HG02885 (cell line): ENCODE results near the gene CRLF2.
"Not testable (repeated sequence)": the region's sequence is repeated elsewhere in the genome, so short reads cannot be mapped to it uniquely, and the experiment has no call there.

Experiments used
- ATAC-seq: cut with Tn5 transposase; IDR thresholded peaks from one replicate; pipeline ENCODE4 v1.9.1; 2021; ENCODE audit warnings: mild to moderate bottlenecking; ENCODE audit not compliant: unreplicated experiment, poor library complexity

CRLF2 gene, protein sequence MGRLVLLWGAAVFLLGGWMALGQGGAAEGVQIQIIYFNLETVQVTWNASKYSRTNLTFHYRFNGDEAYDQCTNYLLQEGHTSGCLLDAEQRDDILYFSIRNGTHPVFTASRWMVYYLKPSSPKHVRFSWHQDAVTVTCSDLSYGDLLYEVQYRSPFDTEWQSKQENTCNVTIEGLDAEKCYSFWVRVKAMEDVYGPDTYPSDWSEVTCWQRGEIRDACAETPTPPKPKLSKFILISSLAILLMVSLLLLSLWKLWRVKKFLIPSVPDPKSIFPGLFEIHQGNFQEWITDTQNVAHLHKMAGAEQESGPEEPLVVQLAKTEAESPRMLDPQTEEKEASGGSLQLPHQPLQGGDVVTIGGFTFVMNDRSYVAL

DNA sequence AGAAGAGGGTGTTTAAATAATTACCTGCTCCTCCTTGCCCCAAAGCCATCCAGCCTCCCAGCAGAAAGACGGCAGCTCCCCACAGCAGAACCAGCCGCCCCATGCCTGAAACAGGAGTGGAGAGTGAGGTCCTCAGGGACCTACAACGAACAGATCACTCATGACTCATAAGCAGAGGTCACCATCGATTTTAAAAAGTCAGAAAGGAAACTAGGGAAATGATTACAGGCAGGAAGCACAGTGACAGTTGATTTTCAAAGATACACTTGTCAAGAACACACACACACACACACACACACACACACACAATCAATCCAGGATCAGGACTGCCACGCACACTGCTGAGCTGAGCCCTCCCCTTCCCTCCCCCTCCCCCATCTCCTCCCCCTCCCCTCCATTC lies at the start of gene CRLF2:
CRLF2 (minus strand) TSS at position 118 of the 400 bp plus-strand sequence; CDS start at position 103, 15 bp downstream.
- peak; percentile 45 for ATAC-seq

DNA sequence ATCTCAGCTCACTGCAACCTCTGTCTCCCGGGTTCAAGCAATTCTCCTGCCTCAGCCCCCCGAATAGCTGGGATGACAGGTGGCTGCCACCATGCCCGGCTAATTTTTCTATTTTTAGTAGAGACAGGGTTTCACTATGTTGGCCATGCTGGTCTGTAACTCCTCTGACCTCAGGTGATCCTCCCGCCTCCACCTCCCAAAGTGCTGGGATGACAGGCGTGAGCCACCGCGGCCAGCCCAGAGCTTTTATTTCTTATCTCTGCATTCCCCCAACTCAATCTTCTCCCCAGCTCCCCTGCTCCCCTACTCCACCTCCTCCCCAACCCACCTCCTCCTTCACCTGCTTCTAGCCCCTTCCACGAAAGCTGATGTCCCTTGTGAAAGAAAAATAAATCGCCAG lies 49.3 kb upstream of the CRLF2 start:
- ATAC-seq = not testable (repeated sequence)

DNA sequence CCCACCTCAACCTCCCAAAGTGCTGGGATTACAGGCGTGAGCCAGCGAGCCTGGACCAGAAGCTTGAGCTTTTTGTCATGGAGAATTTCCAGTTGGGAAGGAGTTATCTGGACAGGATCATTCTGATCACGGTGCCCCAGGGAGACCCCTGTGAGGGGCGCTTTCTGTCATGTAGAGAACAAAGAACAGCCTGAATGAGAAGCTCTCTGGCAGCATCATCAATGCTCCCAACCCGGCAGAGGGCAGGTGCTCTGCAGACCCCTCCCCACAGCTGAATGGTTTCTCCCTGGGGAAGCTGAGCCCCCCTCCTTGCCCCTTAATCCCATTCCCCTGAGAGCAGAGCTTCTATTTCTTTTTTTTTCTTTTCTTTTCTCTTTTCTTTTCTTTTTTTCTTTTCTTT lies 48.8 kb upstream of the CRLF2 start:
- ATAC-seq = no peak

DNA sequence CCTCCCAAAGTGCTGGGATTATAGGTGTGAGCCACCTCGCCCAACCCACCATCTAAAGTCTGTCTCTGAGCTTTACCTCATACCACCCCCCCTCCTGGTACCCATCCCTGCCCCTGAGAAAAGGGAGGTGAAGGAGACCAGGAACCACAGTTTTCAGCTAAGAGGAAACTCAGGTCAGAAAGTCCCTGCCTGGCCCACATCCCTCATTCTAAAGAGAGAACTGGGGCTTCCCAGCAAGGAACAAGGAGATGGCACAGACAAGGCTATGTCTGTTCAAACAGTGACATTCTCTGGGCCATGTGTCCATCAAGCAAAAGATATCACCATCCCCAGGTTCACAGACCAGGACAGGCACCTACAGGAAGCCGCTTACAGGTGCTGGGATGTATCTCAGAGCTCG lies 40.4 kb upstream of the CRLF2 start:
- no peak for ATAC-seq

DNA sequence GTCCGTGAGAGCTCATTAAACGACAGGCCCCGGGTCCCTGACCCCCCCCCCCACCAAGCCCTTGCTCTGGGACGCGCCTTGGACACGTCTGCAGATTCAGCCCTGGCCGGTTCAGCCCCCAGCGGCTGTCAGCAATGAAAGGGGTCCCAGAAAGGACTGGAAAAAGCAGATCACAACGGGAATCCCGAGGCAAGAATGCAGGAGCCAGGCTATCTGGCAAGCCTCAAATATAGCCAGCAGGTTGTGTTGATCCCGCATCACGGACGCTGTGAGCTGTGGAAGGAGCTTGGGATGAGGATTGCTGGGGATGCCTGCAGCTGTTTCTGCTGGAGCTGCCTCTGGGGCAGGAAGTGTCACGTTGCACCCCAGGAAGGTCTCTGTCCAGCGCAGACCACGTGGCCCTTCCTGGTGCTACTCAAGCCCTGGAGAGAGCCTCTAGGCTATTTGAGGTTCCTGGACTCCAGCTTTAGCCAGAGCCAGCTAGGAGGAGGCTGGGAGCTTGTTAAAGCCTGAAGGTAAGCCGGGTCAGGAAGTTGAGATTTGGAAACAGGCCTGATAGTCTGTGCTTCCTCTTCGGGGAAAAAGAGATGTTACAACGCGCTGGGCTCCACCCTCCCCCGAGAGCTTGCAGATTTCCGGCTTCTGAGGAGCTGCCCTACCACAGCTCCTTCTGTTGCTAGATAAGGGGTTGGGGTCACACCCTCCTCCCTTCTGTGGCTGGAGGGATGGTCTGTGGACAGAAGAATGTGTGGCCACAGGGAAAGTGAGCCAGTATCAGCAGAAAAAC lies 36.8 kb upstream of the CRLF2 start:
- ATAC-seq = no peak

DNA sequence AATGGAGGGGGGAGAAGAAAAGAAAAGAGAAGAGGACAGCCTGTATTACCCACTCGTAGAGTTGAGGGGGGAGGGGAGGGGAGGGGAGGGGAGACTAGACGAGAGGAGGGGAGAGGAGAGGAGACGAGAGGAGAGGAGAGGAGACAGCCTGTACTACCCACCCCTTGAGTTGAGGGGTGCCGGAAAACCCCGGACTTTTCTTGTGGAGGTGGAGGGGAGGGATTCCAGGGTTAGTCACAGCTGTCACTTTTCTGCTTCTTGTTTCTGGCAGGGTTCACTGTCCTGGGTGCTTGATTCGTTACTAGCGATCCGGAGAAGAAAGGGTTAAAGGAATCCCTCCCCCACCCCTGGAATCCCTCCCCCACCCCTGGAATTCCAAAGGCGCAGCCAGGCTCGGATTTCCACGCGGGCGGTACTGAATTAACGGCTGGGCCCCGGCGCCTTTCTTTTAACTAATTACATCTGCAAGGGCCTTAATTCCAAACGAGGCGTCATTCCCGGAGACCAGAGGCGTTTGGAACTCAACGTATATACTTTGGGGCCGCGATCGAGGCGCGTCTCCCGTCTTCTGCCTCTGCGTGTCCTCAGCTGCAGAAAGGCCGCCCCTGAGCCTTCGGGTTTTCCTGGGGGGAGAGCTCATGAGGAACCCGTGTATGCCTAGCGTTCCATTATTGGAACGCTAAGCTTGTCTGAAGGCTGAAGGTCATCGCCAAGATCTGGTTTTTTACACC lies 36.0 kb upstream of the CRLF2 start:
- no peak for ATAC-seq

DNA sequence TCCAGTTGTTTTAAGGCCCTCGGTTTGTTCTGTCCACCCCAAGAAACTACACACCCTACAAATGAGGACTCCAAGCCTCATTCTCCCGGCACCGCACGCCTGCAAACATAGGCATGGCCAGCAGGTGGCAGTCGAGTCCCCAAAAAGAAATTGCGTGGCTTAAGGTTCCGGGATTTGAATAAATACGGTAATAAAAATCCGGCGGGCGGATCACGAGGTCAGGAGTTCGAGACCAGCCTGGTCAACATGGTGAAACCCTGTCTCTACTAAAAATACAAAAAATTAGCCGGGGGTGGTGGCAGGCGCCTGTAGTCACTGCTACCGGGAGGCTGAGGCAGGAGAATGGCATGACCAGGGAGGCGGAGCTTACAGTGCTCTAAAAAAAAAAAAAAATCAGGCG lies 34.4 kb upstream of the CRLF2 start:
- ATAC-seq = peak; percentile 56

DNA sequence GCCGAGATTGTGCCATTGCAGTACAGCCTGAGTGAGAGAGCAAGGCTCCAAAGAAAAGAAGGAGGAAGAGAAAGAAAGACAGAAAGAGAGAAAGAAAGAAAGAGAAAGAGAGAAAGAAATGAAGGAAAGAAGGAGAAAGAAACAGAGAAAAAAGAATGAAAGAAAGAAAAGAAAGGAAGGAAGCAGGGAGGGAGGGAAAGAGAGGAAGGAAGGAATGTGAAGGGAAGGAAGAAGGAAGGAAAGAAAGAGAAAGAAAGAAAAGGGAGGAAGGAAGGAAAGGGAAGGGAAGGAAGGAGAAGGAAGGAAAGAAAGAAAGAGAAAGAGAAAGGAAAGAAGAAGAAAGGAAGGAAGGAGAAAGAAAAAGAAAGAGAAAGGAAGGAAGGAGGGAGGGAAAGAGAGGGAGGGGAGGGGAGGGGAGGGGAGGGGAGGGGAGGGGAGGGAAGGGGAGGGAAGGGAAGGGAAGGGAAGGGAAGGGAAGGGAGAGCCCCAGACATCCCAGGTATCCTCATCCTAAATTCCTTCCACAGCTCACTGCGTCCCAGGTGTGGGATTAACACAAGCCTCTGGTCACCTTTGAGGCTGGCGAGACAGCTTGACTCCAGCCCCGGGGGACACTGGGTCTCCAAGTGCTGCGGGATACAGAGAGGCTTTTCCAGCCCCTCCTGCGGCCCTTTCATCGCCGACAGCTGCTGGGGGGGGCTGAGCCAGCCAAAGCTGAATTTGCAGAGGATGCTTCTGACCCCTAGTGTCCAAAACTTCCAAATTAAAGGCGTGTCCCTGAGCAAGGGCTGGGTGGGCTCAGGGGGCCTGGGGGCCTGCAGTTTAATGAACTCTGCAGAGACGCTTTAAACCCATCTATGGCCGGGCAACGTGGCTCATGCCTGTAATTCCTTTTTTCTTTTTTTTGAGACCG lies 32.0 kb upstream of the CRLF2 start:
- ATAC-seq = no peak

DNA sequence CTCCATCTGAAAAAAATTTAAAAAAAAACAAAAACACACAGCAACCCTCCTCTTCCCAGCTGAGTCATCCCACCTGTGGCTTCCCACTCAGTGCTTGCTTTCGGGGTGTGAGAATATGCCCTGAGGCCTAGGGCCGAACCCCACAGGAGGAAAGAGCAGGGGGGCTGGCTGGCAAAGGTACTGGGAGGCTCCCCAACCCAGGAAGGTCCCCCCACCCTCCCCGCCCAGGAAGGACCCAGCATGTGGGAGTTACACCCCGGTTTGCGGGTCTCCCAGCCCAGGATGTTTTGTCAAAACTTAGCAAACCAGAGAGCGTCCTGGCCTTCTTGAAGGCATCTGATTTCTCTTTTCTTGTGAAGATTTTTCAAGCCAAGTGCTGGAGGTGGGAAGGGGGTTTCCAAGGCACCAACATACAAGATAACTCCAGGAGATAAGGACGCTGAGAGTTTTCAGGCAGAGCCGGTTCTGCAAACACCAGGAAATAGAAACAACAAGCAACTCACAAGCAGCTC lies 30.5 kb upstream of the CRLF2 start:
- no peak for ATAC-seq

DNA sequence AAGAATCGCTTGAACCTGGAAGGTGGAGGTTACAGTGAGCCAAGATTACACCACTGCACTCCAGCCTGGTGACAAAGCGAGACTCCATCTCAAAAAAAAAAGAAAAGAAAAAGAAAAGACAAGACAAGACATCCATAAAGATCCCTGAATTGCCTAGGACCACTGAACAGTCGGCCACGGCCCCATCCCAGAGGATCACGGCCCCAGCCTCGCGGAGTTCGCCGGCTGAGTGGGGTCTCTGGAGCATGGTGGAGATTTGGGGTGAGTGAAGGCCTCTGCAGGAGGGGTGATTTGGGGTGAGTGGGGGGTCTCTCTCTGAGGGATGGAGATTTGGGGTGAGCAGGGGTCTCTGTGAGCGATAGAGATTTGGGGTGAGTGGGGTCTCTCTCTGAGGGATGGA lies 28.1 kb upstream of the CRLF2 start:
- not testable (repeated sequence) for ATAC-seq

DNA sequence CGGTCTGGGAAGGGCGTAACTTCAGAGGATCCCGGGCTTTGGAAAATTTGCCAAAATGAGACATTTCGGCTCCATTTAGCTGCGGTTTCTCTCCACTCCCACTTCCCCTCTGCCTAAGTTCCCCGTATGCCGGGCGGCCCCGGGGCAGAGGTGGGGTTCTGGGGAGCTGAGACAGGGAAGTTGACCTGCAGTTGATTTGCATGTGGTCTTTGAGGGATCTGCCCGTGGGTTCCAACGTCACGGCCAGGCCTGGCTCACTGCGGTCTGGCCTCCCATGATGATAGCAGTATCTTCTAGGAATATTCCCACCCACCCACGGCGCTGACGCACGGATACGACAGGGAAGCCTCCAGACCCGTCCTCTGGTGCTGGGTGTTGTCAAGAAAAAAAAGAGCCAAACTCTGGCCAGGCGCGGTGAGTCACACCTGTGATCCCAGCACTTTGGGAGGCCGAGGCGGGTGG lies 27.3 kb upstream of the CRLF2 start:
- peak; percentile 66 for ATAC-seq

DNA sequence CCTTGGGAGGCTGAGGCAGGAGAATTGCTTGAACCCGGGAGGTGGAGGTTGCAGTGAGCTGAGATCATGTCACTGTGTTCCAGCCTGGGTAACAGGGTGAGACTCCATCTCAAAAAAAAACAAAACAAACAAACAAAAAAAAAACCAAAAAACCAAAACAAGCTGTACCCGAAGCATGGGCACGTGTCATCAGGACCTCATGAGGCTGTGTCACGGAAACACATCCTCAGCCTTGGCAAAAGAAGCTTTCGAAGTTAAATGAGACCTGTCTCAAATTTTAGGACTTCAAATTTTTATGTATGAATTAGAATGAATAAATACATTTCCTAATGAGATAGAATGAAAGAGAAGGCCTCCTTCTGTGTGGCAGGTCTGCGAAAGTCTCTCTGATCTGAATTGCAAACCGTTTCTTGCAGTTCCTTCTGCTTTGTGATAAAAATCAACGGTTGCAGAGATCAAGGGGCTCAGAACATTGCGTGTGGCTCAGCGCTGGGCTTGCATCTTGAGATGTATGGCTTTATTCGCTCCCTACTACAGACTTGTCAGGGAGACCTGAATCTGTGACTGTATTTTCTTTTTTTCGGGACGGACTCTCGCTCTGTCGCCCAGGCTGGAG lies 19.5 kb upstream of the CRLF2 start:
- ATAC-seq = no peak

DNA sequence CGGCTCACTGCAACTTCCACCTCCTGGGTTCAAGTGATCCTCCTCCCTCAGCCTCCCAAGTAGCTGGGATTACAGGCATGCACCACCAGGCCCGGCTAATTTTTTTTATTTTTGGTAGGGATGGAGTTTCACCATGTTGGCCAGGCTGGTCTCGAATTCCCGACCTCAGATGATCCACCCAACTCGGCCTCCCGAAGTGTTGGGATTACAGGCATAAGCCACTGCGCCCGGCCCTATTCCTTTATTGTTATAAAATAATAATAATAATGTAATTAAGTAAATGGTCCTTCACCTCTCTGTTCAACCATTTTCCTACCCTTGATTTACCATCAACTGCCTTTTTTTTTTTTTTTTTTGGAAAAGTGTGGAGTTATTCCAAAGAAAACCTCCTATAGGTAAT lies 15.7 kb upstream of the CRLF2 start:
- not testable (repeated sequence) for ATAC-seq

DNA sequence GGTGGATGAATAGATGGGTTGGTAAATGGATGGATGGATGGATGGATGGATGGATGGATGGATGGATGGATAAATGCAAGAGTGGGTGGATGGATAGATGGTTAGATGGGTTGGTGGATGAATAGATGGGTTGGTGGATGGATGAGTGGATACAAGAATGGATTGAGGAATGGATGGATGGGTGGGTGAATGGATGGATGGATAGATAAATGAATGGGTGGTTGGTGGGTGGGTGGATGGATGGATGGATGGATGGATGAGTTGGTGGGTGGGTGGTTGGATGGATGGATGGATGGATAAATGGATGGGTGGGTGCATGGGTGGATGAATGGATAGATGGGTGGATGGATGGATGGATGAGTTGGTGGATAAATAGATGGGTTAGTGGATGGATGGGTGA lies 13.8 kb upstream of the CRLF2 start:
- no peak for ATAC-seq

DNA sequence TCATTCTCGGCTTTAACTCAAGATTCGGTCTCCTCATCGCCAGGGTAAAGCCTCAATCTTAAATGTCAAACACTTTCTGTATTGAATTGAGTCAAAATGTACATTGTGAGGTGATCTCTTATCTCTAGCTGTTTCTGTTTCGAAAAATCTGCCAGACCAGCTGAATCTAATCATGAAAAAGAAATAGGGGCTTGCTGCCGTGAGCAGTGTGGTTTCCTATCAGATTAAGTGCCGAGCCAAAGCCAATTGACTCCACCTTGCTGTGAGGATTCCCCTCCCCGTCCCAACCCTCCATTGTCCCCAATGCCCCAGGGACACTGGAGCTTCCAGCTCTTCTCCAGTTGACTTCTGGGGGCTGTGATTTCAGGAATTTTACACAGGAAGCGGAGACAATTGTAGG lies 12.5 kb upstream of the CRLF2 start:
- ATAC-seq = no peak

DNA sequence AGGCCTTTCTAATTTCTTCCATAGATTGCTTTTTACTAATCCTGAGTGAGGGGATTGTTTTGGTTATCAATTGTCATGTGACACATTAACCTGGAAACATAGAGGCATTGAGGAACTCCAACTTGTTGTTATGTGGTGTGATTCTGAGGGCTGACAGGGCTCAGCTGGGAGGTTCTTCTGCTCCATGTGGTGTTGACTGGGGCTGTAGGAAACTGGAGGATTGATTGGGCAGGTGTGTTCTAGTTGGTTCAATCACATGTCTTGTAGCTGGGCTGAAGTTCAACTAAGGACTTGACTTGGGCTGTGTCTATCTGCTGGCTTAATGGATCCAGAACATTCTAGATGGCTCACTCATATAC lies 10.8 kb upstream of the CRLF2 start:
- no peak for ATAC-seq

DNA sequence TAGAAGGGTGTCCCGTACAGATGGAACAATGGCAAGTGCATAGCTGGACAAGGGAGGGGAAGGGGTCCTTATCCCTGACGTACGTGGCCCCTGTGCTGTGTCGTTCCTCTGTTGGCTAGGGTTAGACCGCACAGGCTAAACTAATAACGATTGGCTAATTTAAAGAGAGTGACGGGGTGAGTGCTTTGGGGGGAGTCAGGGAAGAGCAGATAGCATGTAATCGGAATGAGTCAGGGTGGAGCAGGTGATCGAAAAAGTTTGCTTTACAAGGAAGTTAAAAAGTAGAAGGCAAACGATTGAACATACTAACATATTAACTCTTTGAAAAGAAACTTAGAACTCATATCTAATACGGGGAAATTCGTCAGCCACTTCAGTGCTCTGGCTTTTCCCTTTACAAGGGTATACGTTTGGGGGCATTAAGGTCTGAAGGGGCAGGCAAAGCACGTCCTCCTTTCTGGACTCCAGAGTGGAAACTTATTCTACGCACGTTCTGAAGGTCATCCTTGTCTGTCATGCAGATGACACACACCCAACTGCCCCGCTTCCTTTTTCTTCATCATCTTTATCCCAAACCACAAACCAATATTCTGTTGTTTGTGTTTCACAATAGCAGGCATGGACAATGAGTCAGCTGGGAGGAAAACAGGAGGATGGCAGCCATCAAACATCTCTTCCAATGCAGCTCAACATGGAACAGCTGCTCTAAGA lies 10.2 kb upstream of the CRLF2 start:
- no peak for ATAC-seq

DNA sequence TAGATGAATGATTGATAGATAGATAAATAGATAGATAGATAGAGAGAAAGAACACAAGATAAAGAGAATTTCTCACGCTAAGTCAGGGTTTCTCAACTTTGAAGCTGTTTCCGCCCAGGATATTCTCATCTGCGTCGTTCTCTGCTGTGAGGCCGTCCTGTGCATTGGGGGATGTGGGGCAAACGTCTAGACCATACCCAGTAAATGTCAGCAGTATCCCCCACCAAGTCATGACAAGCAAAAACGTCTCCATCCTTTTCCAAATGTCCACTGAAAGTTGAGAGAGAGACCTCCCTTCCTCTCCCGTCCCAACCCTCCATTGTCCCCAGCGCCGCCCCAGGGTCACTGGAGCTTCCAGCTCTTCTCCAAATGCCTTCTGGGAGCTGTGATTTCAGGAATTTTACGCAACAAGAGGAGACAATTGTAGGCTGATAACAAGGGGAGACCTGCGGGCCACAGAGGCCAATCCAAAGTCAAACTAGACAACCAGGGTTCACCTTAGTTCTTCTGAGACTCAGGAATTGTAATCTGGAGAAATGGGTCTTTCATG lies 8.9 kb upstream of the CRLF2 start:
- no peak for ATAC-seq
